NCI-H460 (cell line): ENCODE results near the gene METTL16. TPM values are rescaled to one million over a fixed set of nuclear protein-coding genes. Genes with fewer than 3 reads are reported as not detected.
A peak's percentile ranks its signal among the peaks of the same experiment; 100 is the strongest.

Source experiments
- DNase-seq: peaks from one replicate; pipeline ENCODE4 v3.0.0-alpha.2; 2016; ENCODE audit warnings: low read depth; ENCODE audit errors: extremely low read depth
- total RNA-seq: library from RNA; depleted of rRNA; stranded (reverse); fragments of >200 nt; shearing (Covaris generic); gene quantifications from 2 replicates; pipeline ENCODE4 v1.2.3, GENCODE V29; 2014

Gene METTL16
- total RNA-seq, 1 experiment from 2014 or later = 33.2 TPM

DNA sequence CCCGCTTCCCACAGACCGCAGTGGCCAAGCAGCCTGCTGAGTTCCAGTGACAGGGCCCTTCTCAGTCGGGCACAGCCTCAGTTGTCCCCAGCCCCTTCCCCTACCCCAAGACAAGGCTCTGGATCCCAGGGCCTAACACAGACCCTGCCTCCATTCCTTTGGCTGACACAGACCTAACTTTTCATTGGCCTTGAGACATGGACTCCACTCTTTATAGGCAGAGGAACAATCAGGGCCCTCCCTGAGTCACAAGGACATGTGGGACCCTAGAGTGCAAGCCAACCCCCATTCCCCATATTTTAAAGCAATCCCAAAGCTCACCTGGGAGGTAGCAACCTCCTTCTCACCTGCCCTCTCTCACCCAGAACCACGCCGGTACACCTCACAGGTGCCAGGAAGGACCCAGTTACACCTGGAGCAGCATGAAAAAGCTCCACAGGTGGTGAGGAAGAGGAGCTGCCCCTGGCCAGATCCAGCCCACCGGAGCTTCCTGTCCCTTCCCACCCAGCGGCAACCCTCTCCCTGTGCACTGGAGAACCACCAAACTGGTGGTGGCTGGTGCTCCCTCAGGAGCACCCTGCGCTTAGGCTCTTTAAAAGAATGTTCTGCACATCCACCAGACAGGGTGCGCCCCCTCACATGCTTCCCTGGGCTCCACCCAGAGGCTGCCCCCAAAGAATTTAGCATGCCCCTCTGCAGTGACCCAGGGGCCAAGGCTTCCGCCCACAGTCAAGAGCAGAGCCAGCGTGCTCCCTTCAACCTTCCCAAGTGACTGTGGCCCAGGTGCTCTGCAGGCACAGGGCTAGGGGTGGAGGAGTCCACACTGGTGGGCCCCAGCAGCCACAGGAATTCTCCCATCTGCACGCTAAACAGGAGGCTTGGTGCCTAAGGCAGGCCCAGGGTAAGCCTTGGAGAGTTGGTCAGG lies 114.2 kb downstream of the METTL16 start:
- DNase-seq = no peak

- peak; percentile 94 for DNase-seq
These were observed 115.0 kb downstream of the METTL16 start for GRCh38 chr17:2396568-2397246.

GRCh38 chr17:2396192-2396567 lies 115.5 kb downstream of the METTL16 start:
- no peak for DNase-seq

DNA sequence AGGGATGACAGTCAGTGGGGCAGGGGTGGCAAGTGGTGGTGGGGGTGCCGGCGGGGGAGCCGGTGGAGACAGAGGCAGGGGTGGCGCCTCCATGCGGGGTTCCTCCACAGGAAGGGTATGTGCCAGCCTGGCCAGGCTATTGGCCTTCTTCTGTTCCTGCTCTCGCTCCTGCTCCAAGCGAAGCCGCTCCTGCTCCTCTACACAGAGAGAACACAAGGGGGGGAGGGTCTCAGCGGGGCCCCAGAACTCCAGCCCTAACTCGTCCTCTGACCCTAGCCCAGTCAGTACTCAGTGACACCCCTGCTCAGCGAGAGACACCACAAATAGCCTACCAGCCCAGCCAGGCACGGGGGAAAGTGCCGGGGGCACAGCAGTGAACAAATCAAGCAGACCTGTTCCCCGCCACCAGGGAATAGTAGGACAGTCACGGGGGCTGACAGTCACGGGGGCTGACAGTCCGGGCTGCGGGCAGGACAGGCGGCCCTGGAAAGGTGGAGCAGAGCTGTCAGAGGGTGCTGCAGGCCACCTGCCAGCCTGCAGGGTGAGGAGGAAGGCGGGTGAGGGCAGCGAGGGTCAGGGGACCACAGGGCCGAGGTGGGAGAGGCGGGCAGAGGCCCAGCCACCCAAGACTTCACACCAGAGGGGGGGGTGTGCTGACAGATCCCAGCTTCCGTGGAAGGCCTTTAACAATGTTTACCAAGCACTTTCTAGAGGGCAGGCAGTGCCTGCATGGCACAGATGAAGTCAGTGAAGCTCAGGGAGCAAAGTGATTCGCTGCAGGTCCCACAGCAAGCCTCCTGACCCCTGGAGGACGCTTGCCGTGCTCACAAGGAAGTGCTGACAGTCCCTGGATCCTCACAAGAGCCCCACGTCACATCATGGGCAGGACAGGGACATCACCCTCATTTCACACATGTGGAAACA lies 116.2 kb downstream of the METTL16 start:
- peak; percentile 53 for DNase-seq

DNA sequence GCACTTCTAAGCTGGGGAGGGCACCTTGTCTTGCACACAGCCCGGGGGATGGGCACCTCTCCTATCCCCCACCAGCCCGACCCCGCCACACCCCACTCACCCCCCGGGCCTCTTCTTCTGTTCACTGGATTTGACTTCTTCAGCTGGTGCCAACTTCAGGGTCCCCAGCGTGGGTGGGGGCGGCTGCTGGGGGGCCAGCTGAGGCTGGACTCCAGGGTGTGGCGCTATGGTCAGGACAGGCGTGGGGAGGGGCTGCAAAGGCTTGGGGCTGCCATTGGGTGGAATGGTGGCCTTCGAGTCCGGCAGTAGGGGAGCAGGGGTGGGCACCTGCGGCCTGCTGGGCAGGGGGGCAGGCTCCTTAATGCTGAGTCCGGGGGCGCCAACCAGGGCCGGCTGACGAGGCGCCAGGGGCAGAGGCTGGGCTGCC lies 116.9 kb downstream of the METTL16 start:
- no peak for DNase-seq

DNA sequence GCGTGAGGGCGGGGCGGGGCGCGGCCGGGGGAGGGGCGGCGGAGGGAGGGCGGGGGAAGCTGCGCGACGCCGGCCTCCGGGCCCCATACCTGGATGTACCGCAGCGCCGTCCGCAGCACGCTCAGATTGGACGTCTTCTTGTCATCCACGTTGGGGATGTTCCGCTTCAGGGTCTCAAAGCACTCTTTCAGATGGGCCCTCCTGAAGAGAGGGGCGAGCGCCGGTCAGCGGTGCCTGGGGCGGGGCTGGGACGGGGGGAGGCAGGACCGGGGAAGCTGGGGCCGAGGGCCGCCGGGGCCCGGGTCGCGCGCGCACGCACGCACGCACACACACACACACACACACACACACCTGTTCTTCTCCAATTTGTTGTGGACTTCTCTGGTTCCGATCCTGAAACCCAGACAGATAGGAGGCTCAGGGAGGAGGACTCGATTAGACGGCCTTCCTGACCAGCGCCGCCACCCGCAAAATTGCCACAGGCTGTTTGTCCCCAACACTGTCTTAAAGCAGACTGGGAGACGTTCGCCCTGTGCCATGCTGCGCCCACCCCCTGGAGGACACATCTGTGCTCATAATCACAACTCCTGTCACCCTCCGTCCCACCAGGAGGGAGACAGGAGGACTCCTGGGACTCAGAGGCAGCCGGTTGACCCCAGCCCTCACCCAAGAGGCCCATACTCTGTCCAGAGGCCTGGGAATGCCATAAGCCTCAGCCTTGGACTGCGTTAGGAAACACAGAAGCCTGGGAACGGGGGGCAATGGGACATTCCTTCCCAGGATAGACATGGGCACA lies 117.5 kb downstream of the METTL16 start:
- no peak for DNase-seq

DNA sequence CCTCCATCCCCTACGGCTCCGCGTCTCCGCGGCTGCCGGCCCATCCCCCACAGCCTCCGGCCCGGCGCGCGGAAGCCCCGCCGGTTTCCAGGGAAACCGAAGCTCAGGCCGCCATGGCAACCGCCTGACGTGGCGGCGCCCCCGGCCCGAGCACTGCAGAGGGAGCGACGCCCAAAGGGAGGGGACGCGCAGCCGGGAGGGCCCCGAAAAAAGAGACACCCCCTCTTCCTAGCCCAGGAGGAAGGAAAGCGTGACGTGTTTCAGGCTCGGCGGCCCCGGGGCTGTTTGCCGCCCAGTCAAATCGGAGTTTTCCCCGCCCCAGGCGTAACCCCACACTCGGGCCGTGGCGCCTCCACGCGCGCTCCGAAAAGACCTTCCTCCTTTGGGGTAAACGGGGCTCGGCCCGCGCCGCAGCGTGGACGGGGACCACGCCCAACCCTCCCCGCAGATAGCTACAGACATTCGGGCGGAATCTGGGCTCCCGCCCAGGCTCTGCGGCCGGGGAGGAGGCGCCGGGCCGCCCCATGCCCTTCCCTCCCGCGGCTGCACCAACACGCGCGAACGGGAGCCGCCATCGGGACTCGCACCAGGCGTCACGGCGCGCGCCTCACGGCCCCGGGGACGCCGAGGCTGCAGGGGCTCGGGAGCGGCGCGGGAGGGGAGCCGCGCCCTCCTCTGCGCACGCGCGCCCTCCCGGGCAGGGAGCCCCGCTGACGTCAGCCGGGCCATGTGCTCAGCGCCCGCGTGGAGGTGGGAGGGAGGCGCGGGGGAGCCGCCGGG lies 118.3 kb downstream of the METTL16 start:
- DNase-seq = peak; percentile 90

DNA sequence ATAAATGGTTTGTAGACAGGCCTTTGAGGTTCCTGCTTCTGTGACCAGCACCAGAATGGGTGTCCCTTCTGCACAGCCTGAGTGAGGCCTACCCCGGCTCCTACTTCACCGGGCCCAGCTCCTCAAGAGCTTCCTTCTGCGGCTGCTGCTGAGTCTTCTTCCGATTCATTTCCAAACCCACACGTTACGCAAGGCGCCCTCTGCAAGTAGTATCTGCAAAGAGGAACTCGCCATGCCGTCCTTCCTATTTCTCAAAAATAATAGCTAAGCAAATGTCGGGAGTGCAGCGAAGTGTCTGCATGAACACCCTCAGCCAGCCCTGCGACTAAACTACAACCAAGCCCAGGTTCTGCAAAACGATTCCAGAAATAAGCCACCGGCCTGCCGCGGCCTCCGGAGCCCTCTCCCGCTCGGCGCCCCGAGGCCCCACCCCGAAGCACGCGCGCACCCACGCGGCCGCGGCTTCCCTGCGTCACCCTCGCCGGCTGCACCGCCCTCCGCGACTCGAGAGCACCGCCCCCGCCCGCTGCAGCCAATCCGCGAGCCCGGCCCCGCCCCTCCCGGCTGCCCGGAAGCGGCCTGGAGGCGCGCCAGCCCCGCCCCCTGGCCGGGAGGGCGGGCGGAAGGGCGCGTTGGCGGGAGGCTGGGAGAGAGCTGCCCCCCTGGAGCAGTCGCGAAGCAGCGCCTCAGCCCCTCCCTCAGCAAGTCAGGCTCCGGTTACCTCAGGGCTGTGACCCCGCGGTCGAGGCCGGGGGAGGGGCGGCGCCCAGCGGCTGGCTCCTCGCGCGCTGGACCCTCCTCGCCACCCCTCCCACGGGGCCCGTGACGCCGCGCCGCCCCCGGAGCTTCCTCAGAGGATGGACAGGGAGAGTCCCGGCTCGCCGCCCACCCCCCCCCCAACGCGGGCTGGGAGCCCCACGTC lies 119.2 kb downstream of the METTL16 start:
- peak; percentile 95 for DNase-seq

- no peak for DNase-seq
These were observed 120.0 kb downstream of the METTL16 start for GRCh38 chr17:2391597-2392251.

- no peak for DNase-seq
These were observed 121.4 kb downstream of the METTL16 start for GRCh38 chr17:2390199-2390836.

DNA sequence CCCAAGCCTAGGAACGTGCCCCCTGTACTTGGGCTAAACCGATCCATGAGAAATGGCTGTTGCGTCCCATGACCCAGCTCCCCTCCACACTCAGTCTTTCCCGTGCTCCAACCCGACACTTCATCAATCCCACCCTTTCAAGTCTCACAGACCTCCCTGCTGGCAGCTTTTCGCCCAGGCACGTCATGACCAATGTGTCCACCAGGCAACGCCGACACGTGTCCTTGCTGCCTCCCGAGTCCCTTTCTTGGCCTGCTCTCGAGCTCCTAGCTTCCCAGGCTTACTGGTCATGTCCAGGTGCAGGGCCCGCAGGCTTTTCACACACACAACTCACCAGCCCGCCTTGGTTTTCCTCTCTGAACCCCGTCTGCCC lies 123.0 kb downstream of the METTL16 start:
- no peak for DNase-seq

GRCh38 chr17:2388020-2388682 lies 123.5 kb downstream of the METTL16 start:
- no peak for DNase-seq

- no peak for DNase-seq
These were observed 124.3 kb downstream of the METTL16 start for GRCh38 chr17:2387086-2388019.

DNA sequence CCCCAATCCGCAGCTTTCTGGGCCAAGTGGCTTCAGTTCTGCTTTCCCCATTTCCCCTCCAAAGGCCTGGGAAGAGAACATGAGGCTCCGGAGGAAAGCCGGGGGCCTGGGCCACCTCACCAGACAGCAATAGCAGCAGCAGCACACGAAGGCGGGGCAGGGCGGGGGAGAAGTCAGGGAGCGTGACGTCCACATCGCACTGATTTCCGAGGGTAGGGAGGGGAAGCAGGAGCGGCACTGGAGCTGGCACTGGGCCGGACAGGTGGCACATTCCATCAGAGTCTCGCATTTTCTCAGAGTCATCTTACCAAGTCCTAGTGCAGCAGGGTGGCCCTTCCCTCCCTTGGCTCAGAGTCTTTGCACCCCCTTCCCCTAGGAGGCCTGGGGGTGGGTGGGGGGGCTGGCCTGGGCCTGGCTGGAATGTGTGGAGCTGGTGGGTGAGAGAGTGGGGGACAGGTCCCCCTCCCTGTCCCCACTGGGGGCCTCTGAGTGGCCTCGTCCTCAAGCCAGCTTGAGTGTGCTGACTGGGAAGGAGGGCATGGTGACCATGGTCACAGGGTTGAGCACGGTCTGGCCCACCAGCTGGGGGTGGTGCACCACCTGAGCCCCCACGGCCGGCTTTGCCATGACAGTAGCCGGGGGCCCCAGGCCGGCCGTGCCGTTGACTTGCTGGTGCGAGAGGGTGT lies 125.1 kb downstream of the METTL16 start:
- no peak for DNase-seq
